Body of pancreas (tissue), 4 donors: Measurements from ENCODE around the gene CD209. TPM values are rescaled to one million over a fixed set of nuclear protein-coding genes. Genes with fewer than 3 reads are reported as not detected.
A peak's percentile ranks its signal among the peaks of the same experiment; 100 is the strongest.

Source experiments
- ATAC-seq: fragments of 150-250 bp; one replicate; pipeline ENCODE4 v1.9.1; 2016
- DNase-seq, 4 donors: peaks; one replicate each; pipeline ENCODE4 v3.0.0-alpha.2; 2019
- H3K27ac ChIP-seq, 4 donors: fragments of 200-600 bp; sonication (generic); 1 replicate in 3 of 4; 2 replicates in 1 of 4; pipeline versions ENCODE4 v1.5.1 to v1.6.1; 2016 to 2019; ENCODE audit warnings: mild to moderate bottlenecking in 1 of 4, mixed read lengths in 1 of 4, moderate library complexity in 1 of 4
- H3K27me3 ChIP-seq, 2 donors: fragments of 200-600 bp; sonication (generic); one replicate each; pipeline ENCODE4 v1.6.0; 2016; ENCODE audit warnings: mild to moderate bottlenecking in 1 of 2
- H3K36me3 ChIP-seq, 2 donors: fragments of 200-600 bp; sonication (generic); replicated peaks in 1 of 2; 2 replicates each; pipeline ENCODE4 v1.5.1; 2016; ENCODE audit warnings: low read depth in 2 of 2; ENCODE audit not compliant: insufficient read depth in 1 of 2
- H3K4me1 ChIP-seq: fragments of 200-600 bp; sonication (generic); one replicate; pipeline ENCODE4 v1.6.0; 2016
- H3K4me3 ChIP-seq, 2 donors: fragments of 200-600 bp; sonication (generic); 1 replicate in 1 of 2; 2 replicates in 1 of 2; pipeline ENCODE4 v1.5.1; 2016 to 2019
- H3K9me3 ChIP-seq, 3 donors: fragments of 200-600 bp; sonication (generic); 1 replicate in 2 of 3; 2 replicates in 1 of 3; pipeline ENCODE4 v1.5.1; 2016
- CTCF ChIP-seq, 7 experiments: fragments of 450-650 bp in 4 of 7; fragments of 200-600 bp in 3 of 7; sonication (generic) in 3 of 7; IDR thresholded peaks; one replicate each; pipeline ENCODE4 v1.5.1; 2016 to 2019; ENCODE audit warnings: antibody characterized with exemption in 7 of 7
- POLR2A ChIP-seq, 3 donors: fragments of 450-650 bp; IDR thresholded peaks; one replicate each; pipeline ENCODE4 v1.6.1; 2016; ENCODE audit warnings: antibody characterized with exemption in 3 of 3, mild to moderate bottlenecking in 2 of 3
- WGBS, 2 donors: methylation state at CpG; one replicate each; pipeline ENCODE4 v1.1.5; 2017; 5-methylcytosine and 5-hydroxymethylcytosine counted together
- intact Hi-C: fragments of 100-400 bp; cut with DNase I; formaldehyde crosslinking; loops from one replicate; pipeline ENCODE4 v1.15.1; 2023
- total RNA-seq, 2 donors: library from RNA; depleted of rRNA; stranded (reverse); fragments of >200 nt; gene quantifications; one replicate each; pipeline ENCODE4 v1.1.0, GENCODE V29; 2016

Gene CD209
- total RNA-seq, 2 donors from 2014 or later: 1.6 to 2.0 TPM

DNA sequence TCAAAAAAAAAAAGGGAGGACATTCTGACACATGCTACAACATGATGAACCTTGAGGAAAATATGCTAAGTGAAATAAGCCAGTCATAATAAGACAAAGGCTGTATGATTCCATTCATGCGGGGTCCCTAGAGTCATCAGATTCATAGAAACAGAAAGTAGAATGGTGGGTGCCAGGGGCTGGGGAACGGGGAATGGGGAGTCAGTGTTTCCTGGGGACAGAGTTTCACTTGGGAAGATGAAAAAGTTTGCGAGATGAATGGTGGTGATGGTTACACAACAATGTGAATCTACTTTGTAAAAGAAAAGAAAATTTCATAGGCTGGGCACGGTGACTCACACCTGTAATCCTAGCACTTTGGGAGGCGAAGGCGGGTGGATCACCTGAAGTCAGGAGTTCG is 9.3 kb downstream of the CD209 start:
- WGBS, 2 donors: 69 to 77% methylated on average over 7 of the region's 7 CpGs

GRCh38 chr19:7737215-7737614 is 10.1 kb downstream of the CD209 start:
- no peaks in the 10 kb centered on the region for H3K36me3 ChIP-seq
- no peak overlapping the region for H3K27ac ChIP-seq
- H3K4me1 ChIP-seq: no peaks in the 10 kb centered on the region
- intact Hi-C loops: no loop called here
- no peak overlapping the region for H3K4me3 ChIP-seq
- peaks cover 0 to 6% of the 10 kb centered on the region in 2 donors for H3K27me3 ChIP-seq
- WGBS, 2 donors: 52 to 60% methylated on average over 11 of the region's 11 CpGs
- TF ChIP-seq CTCF (IDR thresholded peaks at IDR 0.05): no peak
- TF ChIP-seq POLR2A (IDR thresholded peaks at IDR 0.05): no peak
- DNase-seq (no peak), ATAC-seq (no peak)
- H3K9me3 ChIP-seq: no peaks in the 10 kb centered on the region

More for the DNA sequence above, 9.3 kb downstream of the CD209 start:
- Histone ChIP-seq H3K4me1 (no peaks in the 10 kb centered on the region), H3K9me3 (no peaks in the 10 kb centered on the region), H3K27me3 (peaks cover 0 to 6% of the 10 kb centered on the region in 2 donors), H3K36me3 (no peaks in the 10 kb centered on the region), H3K27ac (no peak overlapping the region), H3K4me3 (no peak overlapping the region)
- no peak for TF ChIP-seq POLR2A (IDR thresholded peaks at IDR 0.05)
- TF ChIP-seq CTCF (IDR thresholded peaks at IDR 0.05): no peak
- no peak for ATAC-seq
- no peak for DNase-seq
- intact Hi-C loops: no loop called here

GRCh38 chr19:7736148-7736547 is 11.2 kb downstream of the CD209 start:
- peaks cover 0 to 6% of the 10 kb centered on the region in 2 donors for H3K27me3 ChIP-seq
- ATAC-seq (no peak), DNase-seq (no peak)
- H3K4me1 ChIP-seq: no peaks in the 10 kb centered on the region
- no peak overlapping the region for H3K27ac ChIP-seq
- intact Hi-C loops: no loop called here
- 33 to 50% methylated on average over 1 of the region's 1 CpG for WGBS, 2 donors
- no peaks in the 10 kb centered on the region for H3K36me3 ChIP-seq
- TF ChIP-seq POLR2A (IDR thresholded peaks at IDR 0.05): no peak
- TF ChIP-seq CTCF (IDR thresholded peaks at IDR 0.05): no peak
- no peak overlapping the region for H3K4me3 ChIP-seq
- no peaks in the 10 kb centered on the region for H3K9me3 ChIP-seq

GRCh38 chr19:7734220-7735203 is 12.8 kb downstream of the CD209 start:
- Histone ChIP-seq H3K36me3 (no peaks in the 10 kb centered on the region), H3K27ac (no peak overlapping the region), H3K27me3 (peaks cover 0 to 14% of the 10 kb centered on the region in 2 donors), H3K4me3 (no peak overlapping the region), H3K4me1 (no peaks in the 10 kb centered on the region), H3K9me3 (no peaks in the 10 kb centered on the region)
- WGBS, 2 donors: 38 to 50% methylated on average over 12 of the region's 12 CpGs
- ATAC-seq (no peak), DNase-seq (peak in 1 of 4 donors; percentile 35)
- TF ChIP-seq CTCF (IDR thresholded peaks at IDR 0.05): no peak
- TF ChIP-seq POLR2A (IDR thresholded peaks at IDR 0.05): no peak
- intact Hi-C loops: no loop called here
